Keratinocyte (primary cell): ENCODE measurements around the gene LRRC63.

ENCODE experiments used
- CTCF ChIP-seq, 3 experiments: IDR thresholded peaks in 1 of 3; conservative IDR thresholded peaks in 1 of 3; optimal IDR thresholded peaks in 1 of 3; 2 replicates in 2 of 3; 3 replicates in 1 of 3; pipeline versions ENCODE3 to v1.5.1; 2011; ENCODE audit warnings: low read length in 3 of 3, mild to moderate bottlenecking in 3 of 3, moderate library complexity in 2 of 3, control low read depth in 1 of 3, inconsistent platforms in 1 of 3; ENCODE audit not compliant: insufficient read depth in 2 of 3; ENCODE audit errors: extremely low read depth in 1 of 3
- EZH2 ChIP-seq: IDR thresholded peaks from one replicate; pipeline ENCODE4 v1.6.1; 2012; ENCODE audit warnings: inconsistent platforms, mild to moderate bottlenecking, low read length, moderate library complexity

GRCh38 chr13:46192412-46192811, 19.3 kb upstream of the LRRC63 start:
- no peak for TF ChIP-seq CTCF (optimal IDR thresholded peaks at IDR 0.05 in 1 of 3, IDR thresholded peaks at IDR 0.05 in 1 of 3, conservative IDR thresholded peaks at IDR 0.05 in 1 of 3; ENCODE audit: extremely low read depth in 1 of 3, insufficient read depth in 2 of 3, low read length in 3 of 3)
- TF ChIP-seq EZH2: no peak
